HG03139 (cell line): ENCODE data around the gene SCO2.

ENCODE experiments used
- ATAC-seq: cut with Tn5 transposase; IDR thresholded peaks from one replicate; pipeline ENCODE4 v1.9.1; 2021; ENCODE audit not compliant: unreplicated experiment

Gene SCO2

DNA sequence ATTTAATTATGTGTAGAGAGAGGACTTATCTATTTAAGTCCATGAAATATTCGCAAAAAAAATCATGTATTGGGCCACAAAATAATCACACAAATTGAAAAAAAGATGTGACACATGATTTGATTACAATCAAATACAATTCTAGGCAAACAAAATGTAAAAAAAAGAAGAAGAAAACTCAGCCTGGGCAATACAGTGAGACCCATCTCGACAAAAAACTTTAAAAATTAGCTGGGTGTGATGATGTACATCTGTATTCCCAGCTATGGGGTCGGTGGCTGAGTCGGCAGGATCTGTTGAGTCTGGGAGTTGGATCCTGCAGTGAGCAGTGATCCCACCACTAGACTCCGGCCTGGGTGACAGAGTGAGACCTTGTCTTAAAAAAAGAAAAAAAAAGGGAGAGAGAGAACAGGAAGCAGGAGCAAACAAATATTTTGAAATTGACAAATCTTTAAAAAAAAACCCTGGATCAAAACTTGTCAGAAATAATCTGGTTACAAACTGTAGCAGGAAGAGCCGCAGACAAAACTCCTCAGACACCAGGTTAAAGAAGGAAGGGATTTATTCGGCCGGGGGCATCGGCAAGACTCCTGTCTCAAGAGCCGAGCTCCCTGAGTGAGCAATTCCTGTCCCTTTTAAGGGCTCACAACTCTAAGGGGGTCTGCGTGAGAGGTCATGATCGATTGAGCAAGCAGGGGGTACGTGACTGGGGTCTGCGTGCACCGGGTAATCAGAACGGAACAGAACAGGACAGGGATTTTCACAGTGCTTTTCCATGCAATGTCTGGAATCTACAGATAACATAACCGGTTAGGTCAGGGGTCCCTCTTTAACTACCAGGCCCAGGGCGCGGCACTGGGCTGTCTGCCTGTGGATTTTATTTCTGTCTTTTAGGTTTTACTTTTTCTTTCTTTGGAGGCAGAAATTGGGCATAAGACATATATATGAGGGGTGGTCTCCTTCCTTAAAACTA is 7.7 kb upstream of the SCO2 start:
- ATAC-seq: no peak

DNA sequence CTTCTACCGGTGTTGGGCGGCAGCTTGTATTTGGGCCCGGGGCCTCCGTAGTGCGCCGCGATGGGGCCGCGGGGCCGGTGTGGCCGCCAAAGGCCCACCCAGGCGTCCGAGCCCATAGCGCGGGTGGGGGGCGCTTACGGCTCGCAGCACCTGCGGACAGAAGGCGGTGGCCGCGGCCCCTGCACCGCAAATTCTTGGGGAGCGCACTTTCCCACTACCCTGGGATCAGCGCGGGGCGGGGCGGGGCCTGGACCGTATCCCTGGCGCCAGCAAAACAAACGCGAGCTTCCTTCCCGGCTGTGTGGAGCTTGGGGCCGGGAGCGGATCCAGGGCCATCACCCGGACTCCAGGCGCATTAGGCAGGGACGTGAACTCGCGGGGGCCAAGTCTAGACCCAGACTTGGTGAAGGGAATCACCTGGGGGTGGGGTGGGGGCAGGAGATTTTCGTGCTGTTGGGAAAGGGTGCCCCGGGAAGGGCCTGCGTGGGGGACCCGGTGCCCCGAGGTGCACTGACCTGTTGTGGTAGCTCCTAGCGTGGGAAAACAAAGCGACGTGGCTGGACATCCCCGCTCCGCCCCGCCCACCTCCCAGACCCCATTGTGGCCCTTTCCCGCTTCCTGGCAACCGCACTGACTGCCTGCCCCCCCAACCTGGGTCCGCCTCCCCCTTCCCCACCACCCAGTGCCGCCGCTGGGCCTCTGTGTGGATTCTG is 6.7 kb upstream of the SCO2 start:
- no peak for ATAC-seq

DNA sequence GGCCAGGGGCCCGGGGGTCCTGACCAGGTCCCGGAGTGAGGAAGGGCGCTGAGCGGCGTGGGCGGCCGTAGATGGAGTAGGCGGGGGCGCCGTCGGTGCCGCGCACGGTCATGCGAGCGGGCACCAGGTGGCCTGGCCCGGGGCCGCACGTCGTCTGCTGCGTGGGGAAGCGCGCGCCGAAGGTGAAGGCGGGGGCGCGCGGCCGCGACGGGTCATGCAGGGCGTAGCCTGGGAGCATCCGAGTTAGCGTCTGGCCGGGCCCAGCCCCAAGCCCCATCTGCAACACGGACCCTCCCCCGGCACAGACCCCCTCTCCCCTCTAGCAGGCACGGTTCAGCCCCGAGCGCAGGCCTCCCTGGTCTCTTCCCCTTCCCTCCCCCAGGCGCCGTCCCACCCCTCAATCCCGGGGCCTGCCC is 6.2 kb upstream of the SCO2 start:
- no peak for ATAC-seq

- no peak for ATAC-seq
Observed at GRCh38 chr22:50530877-50531545, 5.6 kb upstream of the SCO2 start.

DNA sequence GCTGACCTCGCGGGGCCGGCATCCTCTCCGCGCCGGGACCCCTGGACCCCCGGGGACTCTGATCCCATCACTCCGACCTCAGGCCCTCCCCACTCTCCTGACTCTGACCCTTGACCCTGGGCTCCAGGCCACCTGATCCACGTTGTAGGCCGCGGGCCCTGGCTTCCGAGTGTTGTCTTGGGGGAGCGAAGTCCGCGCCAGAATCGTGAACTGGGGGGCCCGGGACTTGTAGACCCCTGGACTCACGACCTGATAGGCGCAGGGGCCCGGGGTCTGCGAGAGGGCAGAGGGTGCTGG is 5.1 kb upstream of the SCO2 start:
- no peak for ATAC-seq

DNA sequence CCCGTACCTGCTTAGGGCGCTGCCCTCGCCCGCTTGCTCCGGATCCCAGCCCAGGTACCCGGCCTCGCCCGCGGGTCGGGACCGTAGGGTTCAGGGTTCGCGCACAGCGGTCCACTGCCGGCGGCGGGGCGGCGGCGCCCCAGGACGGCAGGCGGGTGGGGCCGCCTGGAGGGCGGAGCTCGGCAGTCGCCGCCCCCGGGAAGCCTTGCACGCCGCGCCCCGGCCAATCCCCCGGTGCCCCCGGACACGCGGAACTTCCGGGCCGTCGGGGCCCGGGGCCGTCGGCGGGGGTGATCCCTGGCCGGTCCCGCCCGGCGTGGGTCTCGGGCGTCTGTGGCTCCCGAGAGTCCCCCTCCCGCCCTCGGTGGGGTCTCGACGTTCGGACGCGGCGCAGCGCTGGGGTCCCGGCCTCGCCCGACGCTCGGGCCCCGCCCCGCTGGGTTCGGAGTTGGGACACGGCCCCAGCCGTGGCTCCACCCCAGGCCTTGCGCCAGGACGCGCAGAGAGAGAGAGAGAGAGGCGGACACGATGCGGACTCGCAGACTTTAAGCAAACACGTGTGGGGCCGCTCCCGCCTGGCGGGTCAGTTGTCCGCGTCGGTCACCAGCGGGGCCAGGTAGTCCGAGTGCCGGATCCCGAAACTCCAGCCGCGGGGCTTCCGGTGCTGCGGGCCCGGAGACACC is 4.6 kb upstream of the SCO2 start, which contains the start of gene TYMP:
TSS of gene TYMP (minus strand) at position 116 of the 683 bp plus-strand sequence. CDS start 303 bp downstream, outside the sequence.
- ATAC-seq: no peak

DNA sequence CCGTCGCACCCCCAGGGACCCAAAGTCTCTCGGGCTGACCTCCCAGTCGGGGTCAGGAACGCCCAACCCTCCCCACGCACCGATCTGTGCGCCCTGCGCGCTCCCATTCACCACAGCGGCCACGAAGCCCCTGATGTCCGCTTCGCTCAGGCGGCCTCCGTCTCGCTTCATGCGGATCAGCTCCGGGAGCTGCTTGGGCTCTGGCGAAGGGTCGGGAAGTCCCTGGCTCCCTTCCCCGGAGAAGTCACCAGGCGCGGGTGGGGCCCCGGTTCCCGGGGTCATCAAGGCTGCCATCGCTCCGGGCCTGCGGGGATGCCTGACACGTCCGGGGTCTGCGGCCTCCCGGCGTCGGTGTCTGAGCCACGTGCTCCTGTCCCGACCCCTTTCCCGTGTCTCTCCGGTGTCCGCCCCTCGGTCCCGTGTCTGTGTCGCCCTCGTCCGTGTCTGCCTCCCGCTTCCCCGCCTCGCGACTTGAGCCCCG is 4.1 kb upstream of the SCO2 start:
- no peak for ATAC-seq

- ATAC-seq: no peak
Observed at GRCh38 chr22:50528682-50529415, 3.5 kb upstream of the SCO2 start.

DNA sequence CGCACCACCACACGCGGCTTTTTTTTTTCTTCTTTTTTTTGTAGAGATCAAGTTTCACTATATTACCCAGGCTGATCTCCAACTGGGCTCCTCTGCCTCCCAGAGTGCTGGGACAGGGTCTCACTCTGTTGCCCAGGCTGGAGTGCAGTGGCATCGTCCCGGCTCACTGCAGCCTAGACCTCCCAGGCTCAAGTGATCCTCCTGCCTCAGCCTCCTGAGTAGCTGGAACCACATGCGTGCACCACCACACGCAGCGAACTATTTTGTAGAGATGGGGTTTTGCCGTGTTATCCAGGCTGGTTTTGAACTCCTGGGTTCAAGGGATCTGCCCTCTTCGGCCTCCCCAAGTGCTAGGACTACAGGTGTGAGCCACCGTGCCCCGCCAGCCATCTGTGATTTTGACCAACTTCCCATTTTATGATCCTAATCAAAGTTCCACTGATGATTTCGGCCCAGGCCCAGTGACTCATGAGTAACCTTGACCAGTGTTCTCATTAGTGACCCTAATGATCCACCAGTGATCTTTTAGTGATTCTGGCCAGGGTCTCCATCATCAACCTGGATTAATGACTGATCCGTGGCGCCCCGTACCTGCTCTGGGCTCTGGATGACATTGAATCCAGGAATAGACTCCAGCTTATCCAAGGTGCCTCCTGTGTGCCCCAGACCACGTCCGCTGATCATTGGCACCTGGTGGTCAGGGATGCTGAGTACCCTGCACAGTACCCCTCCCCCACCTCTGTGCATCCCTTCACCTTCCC is 2.7 kb upstream of the SCO2 start:
- ATAC-seq: no peak

- no peak for ATAC-seq
Observed at GRCh38 chr22:50526834-50527801, 1.7 kb upstream of the SCO2 start.

- ATAC-seq: peak; percentile 30
Observed at GRCh38 chr22:50526108-50526833, 873 bp upstream of the SCO2 start.

GRCh38 chr22:50525858-50526107 is 385 bp upstream of the SCO2 start:
- peak; percentile 8 for ATAC-seq

- ATAC-seq: no peak
Observed at GRCh38 chr22:50524676-50525103, 708 bp downstream of the SCO2 start.

DNA sequence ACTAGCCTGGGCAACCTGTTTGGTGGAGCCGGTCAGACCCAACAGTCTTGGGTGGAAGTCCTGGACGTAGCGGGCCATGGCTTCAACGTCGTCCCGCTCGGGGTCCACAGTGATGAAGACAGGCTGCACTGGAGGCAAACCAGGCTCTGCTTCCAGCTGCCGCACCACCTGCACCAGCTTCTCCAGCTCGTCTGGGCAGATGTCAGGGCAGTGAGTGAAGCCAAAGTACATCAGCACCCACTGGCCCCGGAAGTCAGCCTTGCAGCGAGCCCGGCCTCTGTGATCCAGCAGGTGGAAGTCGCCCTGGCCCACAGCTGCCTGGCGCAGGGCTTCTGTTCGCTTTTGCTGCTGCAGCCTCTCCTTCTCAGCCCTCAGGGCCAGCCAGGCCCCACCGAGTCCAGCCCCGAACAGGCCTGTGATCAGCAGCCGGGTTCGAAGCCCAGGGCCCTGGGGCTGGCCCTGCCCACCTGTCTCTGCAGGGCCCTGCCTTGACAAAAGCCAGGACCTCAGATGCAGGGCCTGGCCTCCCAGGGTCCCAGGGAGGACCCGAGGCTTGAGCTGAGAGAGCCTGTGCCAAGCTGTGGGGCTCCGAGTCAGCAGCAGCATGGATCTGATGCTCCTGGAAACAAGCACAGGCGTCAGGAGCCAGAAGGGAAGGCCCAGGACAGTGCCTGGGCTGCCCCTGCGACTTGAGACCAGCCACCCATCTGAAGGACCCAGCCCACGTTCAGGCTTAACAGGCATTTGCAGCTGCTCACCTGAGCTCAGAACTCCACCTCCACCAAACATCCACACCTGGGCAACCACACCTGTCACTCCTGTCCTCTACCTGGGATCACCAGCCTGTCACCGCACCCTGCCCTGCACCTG is 1.4 kb downstream of the SCO2 start:
- no peak for ATAC-seq

DNA sequence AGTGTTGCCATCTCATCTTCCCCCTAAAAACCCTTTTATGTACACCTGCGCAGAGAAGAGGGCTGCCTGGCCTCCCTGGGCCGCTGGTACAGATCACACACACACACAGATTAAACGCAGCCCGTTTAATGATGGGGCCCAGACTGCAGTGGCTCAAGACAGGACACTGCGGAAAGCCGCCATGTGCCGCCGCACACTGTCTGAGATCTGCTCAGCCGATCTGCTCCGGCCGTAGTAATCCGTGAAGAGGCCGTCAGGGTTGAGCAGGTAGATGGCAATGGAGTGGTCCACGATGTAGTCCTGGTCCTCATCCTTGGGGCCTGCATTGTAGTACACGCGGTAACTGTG is 2.0 kb downstream of the SCO2 start:
- ATAC-seq: no peak

- ATAC-seq: no peak
Observed at GRCh38 chr22:50522806-50523438, 2.5 kb downstream of the SCO2 start.
